Body of pancreas (tissue), 4 donors: ENCODE measurements around the gene PAX8.

Experiments
- CTCF ChIP-seq, 7 experiments: fragments of 450-650 bp in 4 of 7; fragments of 200-600 bp in 3 of 7; sonication (generic) in 3 of 7; IDR thresholded peaks; one replicate each; pipeline ENCODE4 v1.5.1; 2016 to 2019; ENCODE audit warnings: antibody characterized with exemption in 7 of 7
- POLR2A ChIP-seq, 3 donors: fragments of 450-650 bp; IDR thresholded peaks; one replicate each; pipeline ENCODE4 v1.6.1; 2016; ENCODE audit warnings: antibody characterized with exemption in 3 of 3, mild to moderate bottlenecking in 2 of 3

GRCh38 chr2:113251118-113251517 is 27.6 kb downstream of the PAX8 start:
- TF ChIP-seq CTCF (IDR thresholded peaks at IDR 0.05) (no peak), POLR2A (IDR thresholded peaks at IDR 0.05) (no peak)
